Measurements from ENCODE around the gene ZNF540. TPM values are rescaled to one million over a fixed set of nuclear protein-coding genes. Genes with fewer than 3 reads are reported as not detected.

Gene ZNF540
- total and polyA plus RNA-seq, 2 of the 4 experiments (the other 2 are of a cell fraction): 0.34 to 0.54 TPM

DNA sequence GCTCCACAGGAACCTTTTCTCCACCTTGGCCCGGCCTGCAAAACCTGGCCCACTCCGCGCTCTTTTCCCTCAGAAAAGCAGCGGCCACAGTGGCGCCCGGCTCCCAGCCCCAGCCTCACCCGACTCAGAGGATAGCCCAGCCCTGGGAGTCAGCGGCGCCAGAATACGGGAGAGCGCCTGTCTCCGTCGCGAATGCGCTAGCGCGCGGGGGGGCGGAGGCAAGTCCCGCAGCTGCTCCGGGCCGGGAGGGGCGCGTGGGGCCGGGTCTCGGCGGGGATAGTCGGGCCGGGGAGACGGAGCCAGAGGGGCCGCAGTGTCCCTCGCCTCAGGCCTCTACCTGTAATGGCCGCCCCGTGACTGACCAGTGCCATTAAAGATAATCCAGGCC lies 60.6 kb downstream of the ZNF540 start, which contains the start of gene ZFP30:
Gene ZFP30, minus strand, starts transcription at position 165 of the 388 bp plus-strand sequence. CDS start 7,643 bp downstream, outside the sequence.
- Histone ChIP-seq H2BK5ac (ENCODE audit: low read depth, low read length, poor library complexity, severe bottlenecking) (peak within 1 kb of the TSS; percentile 68), H3K56ac (ENCODE audit: extremely low read depth, insufficient read depth, low read length) (peak within 1 kb of the TSS; percentile 85; the same call in 1 of the 2 replicates), H2AK5ac (ENCODE audit: low read depth, low read length) (peak within 1 kb of the TSS; percentile 44; the same call in 1 of the 2 replicates), H4K20me1 (ENCODE audit: insufficient read depth, low read length) (no peaks in the 10 kb centered on the region), H3K4ac (ENCODE audit: low read depth, low read length) (peak within 1 kb of the TSS; percentile 87), H3K14ac (replicated peaks; ENCODE audit: low read depth, low read length) (peak within 1 kb of the TSS; percentile 91), H3K9ac (ENCODE audit: low read depth, low read length) (peak within 1 kb of the TSS; percentile 75), H4K5ac (ENCODE audit: low read depth, low read length) (peak within 1 kb of the TSS; percentile 83), H3K36me3 (ENCODE audit: control insufficient read depth, insufficient read depth, low read length) (no peaks in the 10 kb centered on the region), H4K91ac (ENCODE audit: insufficient read depth, low read depth, low read length) (peak within 1 kb of the TSS; percentile 81), H3K9me3 (ENCODE audit: control insufficient read depth, insufficient read depth, low read length) (peaks cover under 1% of the 10 kb centered on the region; the same call in 1 of the 2 replicates), H4K8ac (ENCODE audit: low read depth in 2 of 2, low read length in 2 of 2) (peak within 1 kb of the TSS; percentile 86 to 88), H2AK9ac (replicated peaks; ENCODE audit: low read depth, low read length, poor library complexity) (peak within 1 kb of the TSS; percentile 96), H3K4me3 (ENCODE audit: insufficient read depth, low read depth, low read length) (peak within 1 kb of the TSS; percentile 89), H3K23ac (ENCODE audit: low read depth, low read length) (peak within 1 kb of the TSS; percentile 92), H2BK15ac (ENCODE audit: low read depth, low read length) (peak within 1 kb of the TSS; percentile 77; the same call in 1 of the 3 replicates), H3K4me2 (ENCODE audit: low read depth, low read length) (peak within 1 kb of the TSS; percentile 95), H2BK20ac (ENCODE audit: low read depth, low read length) (no peak within 1 kb of the TSS), H3K18ac (ENCODE audit: low read depth, low read length) (peak within 1 kb of the TSS; percentile 44), H3K9me1 (ENCODE audit: insufficient read depth, low read length) (no peaks in the 10 kb centered on the region), H3K4me1 (ENCODE audit: control insufficient read depth, insufficient read depth, low read length) (no peaks in the 10 kb centered on the region), H2AFZ (replicated peaks; ENCODE audit: low read length, poor library complexity) (peak within 1 kb of the TSS; percentile 98), H3K27me3 (ENCODE audit: control insufficient read depth, insufficient read depth, low read length) (no peaks in the 10 kb centered on the region), H3K79me1 (ENCODE audit: low read depth in 1 of 2, low read length in 2 of 2) (peaks cover 0 to 17% of the 10 kb centered on the region in 2 experiments; a peak in 2 of 4 replicates), H2BK120ac (ENCODE audit: low read depth, low read length) (peak within 1 kb of the TSS; percentile 58), H3K27ac (ENCODE audit: insufficient read depth, low read length) (peak within 1 kb of the TSS; percentile 71)
- ATAC-seq (ENCODE audit: low read depth): peak; percentile 93
- DNase-seq: peak; percentile 81
- ChIA-PET POLR2A (ENCODE audit: unreplicated experiment) (interaction anchor here (0.6 kb wide), 1 partner anchor 285 kb away, joined by 3 read pairs; the partner anchor contains the start of gene ZNF527), CTCF (no interaction called here)
- 0% methylated on average over 14 of the region's 34 CpGs; no CpG with 5 or more reads in 1 of the 2 experiments for WGBS, 2 experiments (ENCODE audit: extremely low coverage in 2 of 2, insufficient read length in 1 of 2)
- intact Hi-C loops (cut with micrococcal nuclease): loop anchor here (2.0 to 5.0 kb wide), 2 partner anchors 38 to 188 kb away; partner anchors contain the start of genes ZNF569 and ZNF570
- in situ Hi-C loops (cut with MboI; ENCODE audit: low sequenced_read_pairs): no loop called here
- no TSS peak for BruUV-seq (replicated peaks)
- TF ChIP-seq, protein P1, sequence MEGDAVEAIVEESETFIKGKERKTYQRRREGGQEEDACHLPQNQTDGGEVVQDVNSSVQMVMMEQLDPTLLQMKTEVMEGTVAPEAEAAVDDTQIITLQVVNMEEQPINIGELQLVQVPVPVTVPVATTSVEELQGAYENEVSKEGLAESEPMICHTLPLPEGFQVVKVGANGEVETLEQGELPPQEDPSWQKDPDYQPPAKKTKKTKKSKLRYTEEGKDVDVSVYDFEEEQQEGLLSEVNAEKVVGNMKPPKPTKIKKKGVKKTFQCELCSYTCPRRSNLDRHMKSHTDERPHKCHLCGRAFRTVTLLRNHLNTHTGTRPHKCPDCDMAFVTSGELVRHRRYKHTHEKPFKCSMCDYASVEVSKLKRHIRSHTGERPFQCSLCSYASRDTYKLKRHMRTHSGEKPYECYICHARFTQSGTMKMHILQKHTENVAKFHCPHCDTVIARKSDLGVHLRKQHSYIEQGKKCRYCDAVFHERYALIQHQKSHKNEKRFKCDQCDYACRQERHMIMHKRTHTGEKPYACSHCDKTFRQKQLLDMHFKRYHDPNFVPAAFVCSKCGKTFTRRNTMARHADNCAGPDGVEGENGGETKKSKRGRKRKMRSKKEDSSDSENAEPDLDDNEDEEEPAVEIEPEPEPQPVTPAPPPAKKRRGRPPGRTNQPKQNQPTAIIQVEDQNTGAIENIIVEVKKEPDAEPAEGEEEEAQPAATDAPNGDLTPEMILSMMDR (conservative IDR thresholded peaks at IDR 0.05; ENCODE audit: low read depth, low read length): no peak
- TF ChIP-seq MAZ (IDR thresholded peaks at IDR 0.05; ENCODE audit: borderline replicate concordance, low read depth, low read length): peak; percentile 75; the same call in 1 of the 2 replicates
- TF ChIP-seq RFX5 (IDR thresholded peaks at IDR 0.05; ENCODE audit: low read depth, low read length): no peak
- peak; percentile 65; the same call in 1 of the 2 replicates for TF ChIP-seq POLR2A (IDR thresholded peaks at IDR 0.05; ENCODE audit: low read depth, low read length)
- TF ChIP-seq CHD1 (IDR thresholded peaks at IDR 0.05; ENCODE audit: low read depth, low read length): 0 out of 2 replicates have a peak, but pooled peaks have one; percentile 46
- dilution Hi-C loops (cut with HindIII; ENCODE audit: low sequenced_read_pairs, unreplicated experiment): no loop called here

Data from IMR-90 (cell line).